HG03520 (cell line): ENCODE data around the gene ACSL6.

Source experiments
- ATAC-seq: cut with Tn5 transposase; IDR thresholded peaks from one replicate; pipeline ENCODE4 v1.9.1; 2021; ENCODE audit warnings: mild to moderate bottlenecking, moderate library complexity; ENCODE audit not compliant: unreplicated experiment

Gene ACSL6, protein sequence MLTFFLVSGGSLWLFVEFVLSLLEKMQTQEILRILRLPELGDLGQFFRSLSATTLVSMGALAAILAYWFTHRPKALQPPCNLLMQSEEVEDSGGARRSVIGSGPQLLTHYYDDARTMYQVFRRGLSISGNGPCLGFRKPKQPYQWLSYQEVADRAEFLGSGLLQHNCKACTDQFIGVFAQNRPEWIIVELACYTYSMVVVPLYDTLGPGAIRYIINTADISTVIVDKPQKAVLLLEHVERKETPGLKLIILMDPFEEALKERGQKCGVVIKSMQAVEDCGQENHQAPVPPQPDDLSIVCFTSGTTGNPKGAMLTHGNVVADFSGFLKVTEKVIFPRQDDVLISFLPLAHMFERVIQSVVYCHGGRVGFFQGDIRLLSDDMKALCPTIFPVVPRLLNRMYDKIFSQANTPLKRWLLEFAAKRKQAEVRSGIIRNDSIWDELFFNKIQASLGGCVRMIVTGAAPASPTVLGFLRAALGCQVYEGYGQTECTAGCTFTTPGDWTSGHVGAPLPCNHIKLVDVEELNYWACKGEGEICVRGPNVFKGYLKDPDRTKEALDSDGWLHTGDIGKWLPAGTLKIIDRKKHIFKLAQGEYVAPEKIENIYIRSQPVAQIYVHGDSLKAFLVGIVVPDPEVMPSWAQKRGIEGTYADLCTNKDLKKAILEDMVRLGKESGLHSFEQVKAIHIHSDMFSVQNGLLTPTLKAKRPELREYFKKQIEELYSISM

DNA sequence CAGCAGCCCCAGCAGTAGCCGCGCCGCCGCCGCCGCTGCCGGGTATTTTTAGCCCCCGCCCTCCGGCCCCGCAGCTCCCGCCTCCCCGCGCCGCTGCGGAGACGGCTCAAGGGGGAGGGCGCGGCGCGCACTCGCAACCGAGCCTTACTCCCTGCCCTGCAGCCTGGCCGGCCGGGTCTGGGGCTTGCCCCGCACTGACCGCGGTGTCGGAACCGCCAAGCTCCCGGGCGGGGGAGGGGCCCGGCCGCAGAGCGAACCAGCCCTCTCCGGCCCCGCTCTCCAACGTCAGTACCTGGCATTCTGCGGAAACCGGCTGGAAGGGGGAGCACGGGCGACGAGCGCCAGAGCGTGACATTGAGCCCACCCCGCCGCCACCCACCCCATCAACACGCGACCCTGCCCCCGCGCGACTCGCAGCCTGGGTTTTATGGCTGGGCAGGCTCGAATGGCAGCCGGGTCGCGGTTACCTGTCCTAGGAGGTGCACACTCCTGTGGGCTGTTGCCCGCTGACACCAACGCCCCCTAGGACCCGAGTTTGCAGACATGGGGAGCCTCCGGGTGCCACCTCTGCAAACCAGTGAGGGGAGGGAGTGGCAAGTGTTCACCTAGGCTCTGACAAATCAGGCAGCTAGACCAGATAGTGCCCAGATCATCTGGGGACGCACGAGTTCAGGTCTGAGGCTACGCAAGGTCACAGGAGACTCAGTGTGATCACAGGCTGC, at the start of gene ACSL6:
TSS of gene ACSL6 (minus strand) at position 37 of the 722 bp plus-strand sequence. CDS start 105 bp downstream, outside the sequence.
- no peak for ATAC-seq

DNA sequence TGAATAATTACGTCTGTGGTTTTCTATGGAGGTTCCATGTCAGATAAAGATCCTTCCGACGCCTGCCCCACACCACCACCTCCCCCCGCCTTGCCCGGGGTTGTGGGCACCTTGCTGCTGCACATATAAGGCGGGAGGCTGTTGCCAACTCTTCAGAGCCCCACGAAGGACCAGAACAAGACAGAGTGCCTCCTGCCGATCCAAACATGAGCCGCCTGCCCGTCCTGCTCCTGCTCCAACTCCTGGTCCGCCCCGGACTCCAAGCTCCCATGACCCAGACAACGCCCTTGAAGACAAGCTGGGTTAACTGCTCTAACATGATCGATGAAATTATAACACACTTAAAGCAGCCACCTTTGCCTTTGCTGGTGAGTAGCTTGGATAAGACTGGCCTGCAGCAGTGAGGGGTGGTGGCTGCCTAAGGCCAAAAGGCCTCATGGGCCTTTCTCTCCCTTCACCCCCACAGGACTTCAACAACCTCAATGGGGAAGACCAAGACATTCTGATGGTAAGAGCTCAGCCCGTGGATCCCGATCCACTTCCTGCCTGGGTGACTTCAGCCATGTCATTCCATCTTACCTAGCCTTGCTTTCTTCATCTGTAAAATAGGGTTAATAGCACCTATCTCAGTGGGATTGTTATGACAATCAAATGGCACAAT, 49.2 kb upstream of the ACSL6 start, which contains the start of gene IL3:
TSS of gene IL3 (plus strand) at position 155 of the 661 bp plus-strand sequence. CDS start at position 207, 52 bp downstream.
- no peak for ATAC-seq

DNA sequence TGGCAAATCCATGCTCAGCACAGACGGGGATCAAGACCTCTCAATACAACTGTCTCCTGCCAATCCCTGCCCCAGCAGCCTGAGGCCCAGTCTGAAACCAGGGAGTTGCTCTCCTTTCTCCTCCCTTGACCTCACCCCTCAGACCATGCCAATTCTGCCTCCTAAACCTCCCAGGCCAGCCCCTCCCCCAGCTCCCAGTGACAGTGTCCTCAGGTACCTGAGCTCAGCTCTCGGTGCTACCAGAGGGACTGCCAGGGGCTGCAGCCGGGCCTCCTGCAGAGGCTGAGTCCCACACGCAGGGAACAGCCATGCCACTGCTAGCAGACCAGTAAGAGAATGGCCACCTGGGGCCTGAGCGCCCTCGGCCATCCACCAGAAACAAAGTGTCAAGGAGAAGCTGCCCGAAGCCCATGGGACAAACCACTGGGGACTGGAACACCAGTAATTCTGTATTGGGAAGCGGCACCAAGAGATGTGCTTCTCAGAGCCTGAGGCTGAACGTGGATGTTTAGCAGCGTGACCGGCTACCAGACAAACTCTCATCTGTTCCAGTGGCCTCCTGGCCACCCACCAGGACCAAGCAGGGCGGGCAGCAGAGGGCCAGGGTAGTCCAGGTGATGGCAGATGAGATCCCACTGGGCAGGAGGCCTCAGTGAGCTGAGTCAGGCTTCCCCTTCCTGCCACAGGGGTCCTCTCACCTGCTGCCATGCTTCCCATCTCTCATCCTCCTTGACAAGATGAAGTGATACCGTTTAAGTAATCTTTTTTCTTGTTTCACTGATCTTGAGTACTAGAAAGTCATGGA, 48.4 kb upstream of the ACSL6 start:
- no peak for ATAC-seq

DNA sequence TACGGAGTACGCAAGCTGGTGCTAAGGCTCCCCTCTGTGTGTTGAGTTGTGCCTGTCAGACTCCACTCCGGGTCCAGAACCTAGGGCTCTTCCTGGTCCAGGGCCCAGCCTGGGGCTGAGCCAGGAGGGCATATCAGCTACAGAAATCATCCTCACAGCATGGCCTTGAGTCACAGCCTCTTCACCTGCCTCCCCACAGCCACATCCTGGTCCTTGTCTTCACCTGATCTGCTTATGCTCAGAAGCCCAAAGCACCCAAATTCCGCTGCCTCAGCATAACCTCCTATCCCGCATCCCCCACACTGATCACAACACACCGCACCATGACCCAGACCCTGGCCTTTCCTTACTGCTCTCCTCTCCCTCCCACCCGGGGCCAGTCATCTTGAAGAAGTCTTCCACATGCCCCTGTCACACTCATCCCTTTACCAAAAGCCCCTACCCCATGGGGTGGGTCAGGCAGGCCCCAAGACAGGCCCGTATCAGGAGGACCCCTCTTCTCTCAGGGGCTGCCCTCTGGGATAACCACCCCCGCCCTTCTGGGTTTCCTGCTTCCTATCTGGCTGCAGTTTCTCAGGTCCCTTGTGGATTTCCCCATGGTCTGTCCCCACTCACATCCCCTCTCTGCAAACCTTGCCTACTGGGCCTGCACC, 47.7 kb upstream of the ACSL6 start:
- no peak for ATAC-seq

DNA sequence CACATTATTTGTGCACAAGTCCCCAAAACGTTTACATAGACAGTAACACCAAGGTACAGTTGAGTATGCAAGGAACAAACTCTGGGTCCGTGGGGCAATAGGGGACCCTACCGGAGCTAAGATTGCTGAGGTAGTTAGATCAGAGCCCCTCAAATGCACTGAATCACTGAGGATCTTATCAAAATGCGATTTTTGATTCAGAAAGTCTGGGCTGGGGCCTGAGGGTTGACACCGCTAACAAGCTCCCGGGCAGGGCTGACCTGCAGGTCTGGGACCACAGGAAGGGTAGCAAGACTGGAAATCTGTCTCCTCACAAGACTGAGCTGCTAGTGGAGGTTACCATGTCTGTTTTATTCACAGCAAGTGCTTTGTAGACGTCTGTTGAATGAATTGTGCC, 47.2 kb upstream of the ACSL6 start:
- no peak for ATAC-seq

DNA sequence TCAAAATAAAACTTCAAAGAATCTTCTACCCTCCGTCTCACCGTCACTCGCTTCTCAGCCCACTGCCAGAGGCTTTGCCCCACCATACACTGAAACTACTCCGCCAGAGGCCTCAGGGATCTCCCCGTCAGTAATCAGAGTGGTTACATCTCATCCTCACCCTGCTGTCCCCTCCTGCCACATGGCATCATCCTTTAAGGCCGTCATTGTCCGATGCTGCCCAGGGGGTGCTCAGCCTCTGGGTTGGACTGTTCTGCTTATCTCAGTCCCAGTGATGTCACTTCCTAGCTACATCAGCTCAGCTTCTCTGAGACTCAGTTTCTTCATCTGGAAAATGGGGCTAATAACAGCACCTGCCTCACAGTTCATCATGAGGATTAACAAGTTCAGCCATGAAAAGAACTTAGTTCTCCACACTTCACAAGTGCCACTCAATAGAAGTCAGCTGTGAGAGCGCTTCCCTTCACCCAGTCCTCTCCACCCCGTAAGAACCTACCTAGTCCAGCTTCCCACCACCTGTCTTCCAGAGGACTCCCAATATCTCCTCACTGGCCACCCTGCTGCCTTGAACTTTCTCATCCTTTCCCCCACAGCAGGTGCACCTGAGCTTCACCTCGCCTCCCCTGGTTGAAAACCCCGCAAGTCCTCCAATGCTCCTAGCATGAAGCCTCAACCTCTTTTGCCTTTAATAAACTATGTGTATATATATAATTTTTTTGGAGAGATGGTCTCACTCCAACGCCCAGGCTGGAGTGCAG, 46.2 kb upstream of the ACSL6 start:
- ATAC-seq = no peak

DNA sequence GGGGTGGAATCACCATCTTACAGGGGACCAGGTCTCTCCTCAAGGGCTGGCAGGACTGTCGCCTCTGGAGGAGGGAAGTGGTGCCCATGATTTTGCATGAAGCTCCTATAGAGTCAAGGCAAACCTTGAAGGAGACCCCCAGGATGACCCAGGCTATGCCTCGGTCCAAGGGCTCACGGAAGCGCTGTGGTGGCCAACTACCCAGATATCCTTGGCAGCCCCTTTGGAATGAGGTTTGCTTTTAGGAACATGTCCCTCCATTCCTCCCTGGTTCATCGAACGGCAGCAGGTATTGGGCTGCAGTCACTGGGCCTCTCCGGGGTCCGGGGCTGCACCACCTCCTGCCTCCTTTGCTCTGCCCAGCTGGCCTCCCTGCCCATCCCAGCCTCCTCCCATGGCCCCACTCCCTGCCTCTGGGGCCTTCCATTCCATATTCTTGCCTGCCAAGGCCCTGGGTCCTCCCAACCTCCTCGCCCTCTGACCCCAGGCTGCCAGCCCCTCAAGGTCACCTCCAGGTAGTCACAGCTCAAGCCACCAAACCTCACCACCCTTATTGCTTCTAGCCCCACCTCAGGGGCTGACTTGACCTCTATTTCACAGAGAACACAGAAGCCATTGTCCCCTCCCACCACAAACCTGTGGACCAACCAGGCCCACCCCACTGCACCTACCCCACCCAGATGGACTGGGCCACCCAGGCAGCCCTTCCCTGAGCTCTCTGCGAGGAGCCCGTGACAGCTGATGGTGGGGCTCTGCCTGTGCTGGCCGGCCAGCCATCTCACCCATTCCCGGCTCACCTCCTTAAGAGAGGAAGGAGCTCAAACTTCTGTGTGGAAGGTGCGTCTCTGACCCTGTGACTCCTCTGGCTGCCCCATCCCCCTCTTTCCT, 45.4 kb upstream of the ACSL6 start:
- ATAC-seq = no peak

DNA sequence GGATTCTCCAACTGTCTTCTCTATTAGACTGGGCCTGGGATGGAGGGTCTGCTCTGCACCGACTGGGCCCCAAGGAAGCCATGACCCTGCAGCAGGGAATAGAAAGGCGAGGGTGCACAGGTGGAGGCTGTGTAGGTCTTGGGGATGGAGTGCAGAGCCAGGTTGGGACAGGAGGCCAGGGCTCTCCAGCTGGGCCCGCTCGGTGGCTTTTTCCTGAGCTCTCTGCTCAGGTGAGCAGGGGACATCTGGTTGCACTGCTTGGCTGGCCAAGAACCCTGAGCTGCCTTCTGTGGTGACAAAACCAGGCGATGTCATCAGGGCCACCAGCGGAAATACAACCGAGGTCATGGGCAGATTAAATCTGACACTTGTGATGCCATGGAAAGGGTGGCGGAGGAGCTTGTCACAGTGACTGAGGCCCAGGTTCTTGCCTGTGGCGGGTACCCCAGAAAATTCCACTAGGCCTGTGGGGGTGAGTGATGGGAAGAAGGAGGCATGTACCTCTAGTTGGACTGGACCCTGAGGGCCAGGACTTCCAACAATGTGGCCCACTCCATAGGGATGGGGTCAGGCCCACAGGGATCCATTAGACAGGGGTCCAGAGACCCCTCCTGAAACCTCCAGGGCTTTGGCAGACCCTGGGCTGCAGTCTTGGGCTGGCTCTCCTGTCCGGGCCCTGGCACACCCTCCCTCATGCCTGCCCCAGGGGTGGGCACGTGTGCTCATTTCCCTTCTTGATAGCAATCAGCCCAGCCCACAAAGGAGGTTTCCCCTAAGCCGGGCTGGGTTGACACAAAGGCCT, 44.6 kb upstream of the ACSL6 start:
- no peak for ATAC-seq

DNA sequence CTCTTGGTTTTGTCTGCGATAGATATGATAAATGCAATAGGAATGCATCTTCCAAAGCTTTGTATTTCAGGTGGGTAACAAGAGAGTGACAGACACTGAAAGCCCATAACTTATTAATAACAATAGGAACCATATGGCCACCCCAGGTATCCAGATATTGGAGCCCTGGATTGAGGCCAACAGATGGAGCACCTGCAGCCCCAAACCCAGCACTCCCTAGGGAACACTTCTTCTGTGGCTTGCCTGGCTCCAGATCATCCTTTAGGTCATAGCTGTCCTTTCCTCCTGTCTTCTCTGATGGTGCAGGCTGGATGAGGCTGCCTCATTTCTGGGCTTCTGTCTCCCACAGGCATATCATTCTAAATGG, 44.0 kb upstream of the ACSL6 start:
- ATAC-seq = no peak

DNA sequence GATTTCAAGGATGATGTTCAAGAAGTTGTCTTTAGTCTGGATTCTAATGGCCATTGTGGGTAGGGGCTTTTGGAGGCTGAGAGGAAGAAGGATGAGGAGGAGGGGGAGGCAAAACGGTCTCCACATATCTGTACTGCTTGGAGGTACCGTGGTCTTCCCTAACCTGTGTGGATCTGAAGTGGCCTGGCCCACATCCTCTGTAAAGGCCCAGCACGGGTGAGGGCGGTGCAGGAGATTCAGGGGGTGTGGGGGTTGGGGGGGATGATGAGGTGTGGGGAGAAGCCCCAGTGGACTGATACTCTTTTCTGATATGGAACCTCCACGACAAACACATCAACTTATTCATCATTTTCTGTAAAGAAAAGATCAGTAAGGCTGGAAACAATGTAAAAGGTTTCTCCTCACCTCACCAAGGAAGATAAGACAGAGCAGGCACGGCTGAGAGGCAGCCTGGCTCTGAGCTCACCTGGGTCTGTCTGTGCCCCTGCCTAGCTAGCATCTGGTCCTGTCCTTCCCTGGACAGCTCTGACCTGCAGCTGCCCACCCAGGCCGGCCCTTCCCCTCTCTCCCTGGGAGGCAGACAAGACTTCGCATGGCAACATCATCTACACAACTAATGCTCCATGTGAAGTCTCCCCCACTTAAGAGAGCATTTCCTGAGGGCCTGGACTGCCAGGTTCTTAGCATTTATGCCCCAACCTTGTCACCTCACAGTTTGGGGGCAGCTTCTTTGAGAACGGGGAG, 43.4 kb upstream of the ACSL6 start:
- ATAC-seq = no peak

DNA sequence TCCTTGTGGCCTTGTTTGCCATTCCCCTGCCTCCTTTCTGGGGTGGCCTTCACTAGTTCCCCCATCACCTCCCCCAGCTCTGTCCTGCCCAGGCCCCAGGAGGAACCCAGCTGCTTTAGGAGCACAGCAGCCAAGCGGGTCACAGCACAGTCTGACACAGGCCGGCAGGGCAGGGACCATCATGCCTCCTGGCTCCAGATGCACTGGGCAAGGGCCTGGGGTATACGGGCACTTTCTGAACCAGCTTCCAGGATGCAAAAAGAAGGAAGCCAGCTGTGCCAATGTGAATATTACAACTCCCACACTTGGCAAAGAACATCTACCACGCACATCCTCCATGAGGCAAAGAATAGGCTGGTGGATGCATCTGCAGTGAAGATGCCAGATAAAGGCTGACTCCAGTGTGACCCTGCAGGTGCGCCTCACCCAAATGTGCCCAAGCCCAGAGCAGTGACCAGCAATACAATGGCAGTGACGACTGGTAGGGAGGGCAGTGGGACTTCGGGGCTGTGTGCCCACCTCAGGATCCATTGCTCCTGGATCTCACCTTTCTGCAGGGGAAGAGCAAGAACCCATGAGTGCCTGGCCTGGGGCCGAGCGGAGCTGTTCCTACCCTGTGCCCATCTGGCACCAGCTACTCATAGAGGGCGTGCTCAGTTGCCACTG, 42.7 kb upstream of the ACSL6 start:
- no peak for ATAC-seq

DNA sequence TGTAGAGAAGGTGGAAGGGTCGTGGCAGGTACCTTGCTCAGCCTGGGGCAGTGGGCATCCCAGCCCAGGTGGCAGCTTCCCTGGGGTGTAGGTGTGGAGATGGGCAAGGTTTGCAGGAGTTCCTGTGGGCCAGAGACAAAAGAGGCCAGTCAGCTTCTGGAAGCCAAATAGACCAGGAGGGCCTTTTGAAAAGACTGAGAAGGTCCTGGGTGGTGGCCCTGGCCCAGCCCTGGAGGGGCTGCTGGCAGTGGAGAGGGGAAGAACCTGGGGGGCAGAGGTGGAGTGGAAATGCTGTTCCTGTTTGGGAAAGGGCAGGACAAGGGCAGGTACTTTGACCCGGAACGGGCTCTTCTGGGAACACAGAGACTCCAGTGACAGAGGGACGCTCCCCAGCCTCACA, 42.0 kb upstream of the ACSL6 start:
- ATAC-seq = no peak

DNA sequence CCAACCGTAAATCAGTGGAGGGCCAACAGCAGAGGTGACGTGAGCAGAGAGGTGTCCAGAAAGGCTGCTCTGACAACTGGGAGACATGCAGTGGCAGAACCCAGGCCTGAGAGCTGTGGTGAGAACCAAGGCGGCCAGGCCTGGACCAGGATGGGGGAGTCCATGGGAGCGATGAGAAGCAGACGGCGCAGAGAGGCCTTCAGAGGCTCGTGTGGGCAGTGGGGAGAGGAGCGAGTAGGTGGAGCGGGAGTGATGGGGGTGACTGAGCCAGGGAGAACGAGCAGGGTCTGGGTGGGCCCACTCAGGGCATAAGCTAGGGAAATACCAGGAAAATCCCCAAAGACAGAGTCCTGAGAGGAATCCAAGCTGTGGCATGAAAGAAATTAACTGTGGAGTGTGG, 41.1 kb upstream of the ACSL6 start:
- no peak for ATAC-seq

DNA sequence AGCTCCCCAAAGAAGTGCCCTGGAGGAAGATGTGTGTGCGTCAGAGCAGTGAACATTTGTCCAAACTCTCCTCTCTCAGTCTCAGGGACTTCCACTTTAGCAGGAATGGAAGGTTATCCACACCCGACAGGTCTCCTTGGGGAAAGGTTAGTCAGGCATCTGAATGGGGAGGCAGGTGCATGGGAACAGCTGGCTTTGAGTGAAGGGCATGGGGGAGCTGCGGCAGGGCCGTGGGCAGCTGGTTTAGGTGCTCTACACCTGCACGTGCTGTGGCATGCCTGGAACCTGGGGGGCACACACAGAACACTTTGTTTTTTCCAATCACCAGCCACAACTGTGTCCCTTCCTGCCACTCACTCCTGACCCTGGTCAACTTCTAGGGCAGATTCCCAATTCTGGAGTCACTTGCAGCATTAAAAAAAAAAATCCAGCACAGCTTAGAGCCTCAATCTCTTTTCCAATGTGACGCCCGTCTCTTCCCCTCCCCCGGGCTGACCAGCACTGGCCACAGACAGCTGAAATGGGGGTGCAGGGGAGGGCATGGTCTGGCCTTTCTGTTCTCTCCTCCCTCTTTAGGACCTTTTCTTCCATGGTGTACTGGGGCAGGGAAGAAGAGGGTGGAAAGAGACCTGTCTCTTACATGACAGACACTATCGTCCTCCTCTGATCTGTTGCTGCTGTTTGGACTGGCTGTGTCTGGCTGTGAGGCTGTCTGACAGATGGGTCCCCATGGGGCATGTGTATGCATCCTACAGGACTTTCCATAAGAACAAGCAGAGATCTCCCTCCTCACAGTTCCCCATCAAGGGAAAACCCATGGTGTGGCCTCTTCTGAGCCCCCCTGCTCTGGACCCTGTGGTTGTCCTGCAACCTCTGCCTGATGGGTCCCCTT, 39.4 kb upstream of the ACSL6 start:
- no peak for ATAC-seq

DNA sequence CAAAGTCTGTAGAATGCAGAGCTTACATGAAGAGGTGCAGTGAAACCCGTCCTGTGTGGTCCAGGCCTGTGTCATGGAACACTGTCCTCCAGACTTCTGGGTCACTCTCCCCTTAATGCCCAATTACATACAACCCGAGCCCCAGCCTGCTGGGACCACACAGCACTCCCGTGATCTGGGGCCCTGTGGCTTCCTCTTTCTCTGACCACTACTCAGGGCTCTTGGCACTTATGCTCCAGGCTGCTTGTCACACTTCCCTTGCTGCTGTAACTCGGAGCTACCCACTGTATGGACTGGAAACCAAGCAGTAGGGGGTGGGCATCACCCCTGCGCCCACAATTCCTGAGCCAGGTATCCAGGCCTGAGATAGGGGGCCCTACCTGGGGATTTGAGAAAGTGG, 38.7 kb upstream of the ACSL6 start:
- ATAC-seq = no peak
